Tracheal epithelial cell (primary cell): ENCODE data around the gene TRPC5OS. TPM values are rescaled to one million over a fixed set of nuclear protein-coding genes. Genes with fewer than 3 reads are reported as not detected.

Experiments
- total RNA-seq: library from RNA; depleted of rRNA; stranded (reverse); fragments of >200 nt; gene quantifications from 2 replicates; pipeline ENCODE4 v1.2.1, GENCODE V29; 2014

Gene TRPC5OS
- not detected in 2 replicates for total RNA-seq

GRCh38 chrX:111875881-111876280 is at the start of gene TRPC5OS:
TSS of gene TRPC5OS (plus strand) at chrX:111876181. CDS start at chrX:111901850, 25,669 bp downstream.

Other genes starting within 250 kb of the TRPC5OS start
- 26.9 and 29.2 TPM in 2 replicates for gene ALG13, start 195.0 kb upstream of the TRPC5OS start, total RNA-seq
- not detected in 2 replicates for gene TRPC5, start 206.6 kb downstream of the TRPC5OS start, total RNA-seq
- gene RTL4, start 206.8 kb downstream of the TRPC5OS start, total RNA-seq = not detected in 2 replicates